Rectal smooth muscle tissue (tissue), 1 donor: ENCODE data around the gene NTPCR.

ENCODE experiments used
- H3K27ac ChIP-seq: one replicate; pipeline ENCODE4 v1.7.0; 2013; ENCODE audit warnings: low read depth, low read length, inconsistent platforms
- H3K27me3 ChIP-seq: one replicate; pipeline ENCODE4 v1.7.0; 2013; ENCODE audit warnings: low read length; ENCODE audit not compliant: control insufficient read depth, insufficient read depth
- H3K36me3 ChIP-seq: one replicate; pipeline ENCODE4 v1.7.0; 2013; ENCODE audit warnings: low read length; ENCODE audit not compliant: control insufficient read depth, insufficient read depth
- H3K4me1 ChIP-seq: one replicate; pipeline ENCODE4 v1.7.0; 2013; ENCODE audit warnings: low read length; ENCODE audit not compliant: control insufficient read depth, insufficient read depth
- H3K4me3 ChIP-seq: one replicate; pipeline ENCODE4 v1.7.0; 2013; ENCODE audit warnings: low read length
- H3K9ac ChIP-seq: one replicate; pipeline ENCODE4 v1.7.0; 2013; ENCODE audit warnings: low read length

Gene NTPCR

DNA sequence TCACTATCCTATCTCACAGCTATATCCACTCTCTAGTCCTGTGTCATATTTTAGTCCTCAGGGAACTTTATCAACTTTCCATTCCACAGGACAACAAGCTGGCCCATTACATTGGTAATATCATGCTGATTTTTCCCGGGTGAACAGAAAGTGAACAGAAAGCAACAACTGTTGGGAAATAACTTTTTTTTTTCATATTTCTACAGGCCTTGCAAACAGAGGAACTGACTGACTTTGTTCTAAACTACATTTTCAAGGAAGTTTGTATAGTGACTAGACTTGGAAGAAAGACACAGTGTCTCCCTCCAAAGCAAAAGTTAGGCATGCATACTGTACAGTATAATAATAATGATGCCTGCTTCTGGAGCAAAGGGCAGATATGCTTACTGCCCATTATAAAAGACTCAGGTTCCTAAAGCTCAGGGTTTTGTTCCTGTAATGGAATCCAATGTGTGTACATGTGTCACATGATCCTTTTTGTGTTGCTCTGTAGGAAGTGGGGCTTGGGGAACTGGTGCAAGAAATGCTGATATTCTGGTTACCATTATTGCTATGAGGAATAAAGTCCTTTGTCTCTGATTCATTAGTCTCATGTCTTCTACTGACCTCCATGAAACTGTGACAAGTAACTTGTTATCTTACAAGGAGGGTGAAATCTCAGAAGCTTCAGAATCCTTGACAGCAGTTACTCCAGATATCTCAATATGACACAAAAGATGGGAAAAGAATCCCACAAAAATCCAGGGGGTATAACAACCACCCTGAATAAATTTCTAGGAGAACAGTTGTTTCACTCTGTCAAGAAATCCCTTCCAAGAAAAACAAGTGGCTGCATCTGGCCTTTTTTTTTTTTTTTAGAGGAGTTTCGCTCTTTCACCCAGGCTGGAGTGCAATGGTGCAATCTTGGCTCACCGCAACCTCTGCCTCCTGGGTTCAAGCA, 17.7 kb upstream of the NTPCR start:
- no peaks in the 10 kb centered on the region for H3K36me3 ChIP-seq
- no peak overlapping the region for H3K9ac ChIP-seq
- H3K27ac ChIP-seq, result no peak overlapping the region
- no peaks in the 10 kb centered on the region for H3K27me3 ChIP-seq
- H3K4me1 ChIP-seq, result no peaks in the 10 kb centered on the region
- H3K4me3 ChIP-seq, result no peak overlapping the region

DNA sequence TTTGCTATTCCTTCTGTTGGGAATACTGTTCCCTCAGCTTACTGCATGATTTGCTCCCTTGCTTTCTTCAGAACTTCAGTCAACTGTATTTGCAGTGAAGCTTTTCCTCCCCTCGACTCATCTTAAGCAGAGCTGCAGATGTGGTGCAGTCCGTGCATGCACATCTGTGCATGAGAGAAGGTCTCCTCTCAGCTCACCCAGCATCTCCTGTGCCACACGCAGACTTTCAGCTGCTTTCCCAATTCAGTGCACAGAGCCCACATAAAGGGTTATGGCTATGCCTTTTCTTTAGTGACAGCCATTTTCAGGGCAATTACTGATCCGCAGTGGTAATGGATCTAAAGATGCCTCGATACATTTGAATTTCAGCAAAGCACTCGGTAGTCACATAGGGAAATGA, 13.5 kb upstream of the NTPCR start:
- no peaks in the 10 kb centered on the region for H3K4me1 ChIP-seq
- no peak overlapping the region for H3K27ac ChIP-seq
- H3K9ac ChIP-seq, result no peak overlapping the region
- H3K4me3 ChIP-seq, result no peak overlapping the region
- H3K36me3 ChIP-seq, result no peaks in the 10 kb centered on the region
- no peaks in the 10 kb centered on the region for H3K27me3 ChIP-seq

DNA sequence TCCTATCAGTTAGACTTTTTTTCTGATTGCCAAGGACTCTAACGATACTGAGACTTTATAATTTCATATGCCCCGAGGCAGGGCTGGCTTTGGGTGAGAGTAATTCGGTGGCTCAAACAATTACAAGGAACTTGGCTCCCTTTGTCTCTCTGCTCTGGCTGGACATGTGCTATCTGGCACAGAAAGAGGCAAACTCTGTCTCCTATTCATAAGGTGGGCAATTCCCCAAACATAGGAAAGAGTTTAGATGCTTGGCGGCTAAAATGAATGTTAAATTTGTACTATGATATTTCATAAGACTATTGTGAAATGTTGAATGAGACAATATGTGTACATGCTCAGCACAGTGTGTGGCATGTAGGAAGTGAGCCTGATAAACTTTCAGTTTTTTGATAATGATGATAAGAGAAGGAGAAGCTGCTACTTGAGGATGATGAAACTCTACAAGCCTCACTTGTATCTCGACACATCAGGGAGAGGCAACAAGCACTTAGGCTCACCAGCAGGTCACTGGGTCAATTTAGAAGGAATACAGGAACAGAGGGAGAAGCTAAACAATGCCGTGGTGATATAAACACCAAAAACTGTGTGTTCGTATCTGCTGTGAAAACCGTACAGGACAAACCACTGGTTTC, 12.6 kb upstream of the NTPCR start:
- Histone ChIP-seq H3K4me3 (no peak overlapping the region), H3K27me3 (no peaks in the 10 kb centered on the region), H3K4me1 (no peaks in the 10 kb centered on the region), H3K27ac (no peak overlapping the region), H3K36me3 (no peaks in the 10 kb centered on the region), H3K9ac (no peak overlapping the region)

DNA sequence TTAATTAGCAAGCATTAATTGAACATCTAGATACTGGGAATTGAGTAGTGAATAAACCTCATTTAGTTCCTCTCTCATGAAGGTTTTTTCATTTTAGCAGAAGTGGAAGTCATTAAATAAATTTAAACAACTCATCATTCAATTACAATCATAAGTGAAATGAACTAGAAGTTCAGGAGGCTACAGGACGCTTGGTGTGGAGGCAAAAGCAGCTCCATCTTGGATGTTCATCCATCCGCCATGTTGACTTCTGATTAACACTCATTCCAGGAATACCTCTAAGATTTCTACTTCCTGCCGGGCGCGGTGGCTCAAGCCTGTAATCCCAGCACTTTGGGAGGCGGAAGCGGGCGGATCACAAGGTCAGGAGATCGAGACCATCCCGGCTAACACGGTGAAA, 11.5 kb upstream of the NTPCR start:
- no peaks in the 10 kb centered on the region for H3K27me3 ChIP-seq
- no peak overlapping the region for H3K9ac ChIP-seq
- no peak overlapping the region for H3K27ac ChIP-seq
- H3K4me1 ChIP-seq, result no peaks in the 10 kb centered on the region
- no peaks in the 10 kb centered on the region for H3K36me3 ChIP-seq
- no peak overlapping the region for H3K4me3 ChIP-seq

DNA sequence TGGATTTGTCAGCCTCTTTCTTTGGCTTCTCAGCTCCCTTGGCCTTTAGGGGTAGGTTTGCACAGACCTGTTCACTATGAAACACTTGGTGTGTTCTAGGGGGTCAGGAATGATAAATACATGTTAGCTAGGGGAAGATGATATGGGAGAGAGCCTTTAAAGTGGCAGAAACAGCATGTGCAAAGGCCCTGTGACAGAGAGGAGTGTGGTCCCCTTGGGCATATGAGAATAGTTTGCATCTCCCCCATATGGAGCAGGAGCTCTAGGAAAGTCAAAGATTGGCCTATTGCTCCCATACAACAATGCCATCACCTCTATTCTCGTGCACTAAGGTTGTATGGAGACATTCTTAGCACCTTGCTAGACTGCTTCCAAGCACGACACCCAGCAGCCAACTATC, 10.7 kb upstream of the NTPCR start:
- Histone ChIP-seq H3K4me1 (no peaks in the 10 kb centered on the region), H3K36me3 (no peaks in the 10 kb centered on the region), H3K27me3 (no peaks in the 10 kb centered on the region), H3K9ac (no peak overlapping the region), H3K4me3 (no peak overlapping the region), H3K27ac (no peak overlapping the region)

DNA sequence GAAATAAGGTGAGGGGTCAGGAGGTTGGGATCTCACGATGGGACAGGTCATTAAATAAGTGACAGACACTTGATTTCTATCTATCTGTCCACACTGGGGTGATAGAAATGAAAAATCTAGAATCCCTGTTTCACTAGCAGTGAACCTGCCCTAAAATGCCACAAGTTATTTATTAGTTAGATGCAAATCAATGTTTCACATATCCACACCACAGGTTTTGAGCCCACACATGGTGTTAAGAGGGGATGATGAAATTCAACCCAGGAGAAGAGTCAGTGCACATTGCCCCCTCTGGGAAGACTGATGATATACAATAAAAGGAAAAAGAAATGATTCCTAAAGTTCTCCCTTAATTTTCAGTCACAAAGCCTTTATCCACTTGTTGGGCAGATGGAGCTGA, 10.1 kb upstream of the NTPCR start:
- Histone ChIP-seq H3K9ac (no peak overlapping the region), H3K36me3 (no peaks in the 10 kb centered on the region), H3K4me3 (no peak overlapping the region), H3K27me3 (no peaks in the 10 kb centered on the region), H3K27ac (no peak overlapping the region), H3K4me1 (no peaks in the 10 kb centered on the region)

DNA sequence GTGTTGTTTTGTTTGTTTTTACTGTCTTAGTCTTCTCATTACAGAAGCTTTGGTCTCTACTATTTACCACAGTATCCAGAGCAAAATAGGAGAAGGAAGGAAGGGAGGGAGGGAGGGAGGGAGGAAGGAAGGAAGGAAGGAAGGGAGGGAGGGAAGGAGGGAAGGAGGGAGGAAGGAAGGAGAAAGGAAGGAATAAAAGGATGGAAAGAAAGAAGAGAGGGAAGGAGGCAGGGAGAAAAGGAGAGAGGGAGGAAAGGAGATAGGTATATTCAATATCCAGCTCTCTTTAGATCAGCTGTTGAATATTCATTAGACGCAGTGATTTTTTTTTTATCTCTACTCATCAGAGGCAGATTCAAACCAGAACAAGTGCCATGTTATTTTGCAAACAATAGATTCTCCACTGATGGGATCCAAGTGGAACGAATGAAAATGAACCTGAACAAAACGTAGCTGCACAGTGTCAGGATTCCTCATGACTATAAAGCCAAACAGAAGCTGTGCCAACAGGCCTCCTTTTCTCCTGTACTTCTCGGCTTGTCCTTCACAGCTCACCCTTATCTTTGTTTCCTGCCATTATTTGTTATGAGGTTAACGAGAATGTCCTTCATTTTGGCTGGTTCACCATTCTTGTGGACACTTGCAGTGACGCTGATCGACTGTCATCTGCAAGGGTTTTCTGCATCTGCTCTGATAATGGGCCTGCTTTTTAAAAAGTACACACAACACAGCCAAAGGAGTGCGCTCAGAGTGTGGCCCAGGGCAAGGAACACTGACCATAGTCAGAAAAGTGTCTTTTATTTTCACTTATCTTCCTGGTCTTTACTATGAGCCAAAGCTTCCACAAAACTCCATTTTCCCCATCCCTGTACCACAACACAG, 7.8 kb upstream of the NTPCR start:
- Histone ChIP-seq H3K9ac (no peak overlapping the region), H3K27me3 (no peaks in the 10 kb centered on the region), H3K4me3 (no peak overlapping the region)

DNA sequence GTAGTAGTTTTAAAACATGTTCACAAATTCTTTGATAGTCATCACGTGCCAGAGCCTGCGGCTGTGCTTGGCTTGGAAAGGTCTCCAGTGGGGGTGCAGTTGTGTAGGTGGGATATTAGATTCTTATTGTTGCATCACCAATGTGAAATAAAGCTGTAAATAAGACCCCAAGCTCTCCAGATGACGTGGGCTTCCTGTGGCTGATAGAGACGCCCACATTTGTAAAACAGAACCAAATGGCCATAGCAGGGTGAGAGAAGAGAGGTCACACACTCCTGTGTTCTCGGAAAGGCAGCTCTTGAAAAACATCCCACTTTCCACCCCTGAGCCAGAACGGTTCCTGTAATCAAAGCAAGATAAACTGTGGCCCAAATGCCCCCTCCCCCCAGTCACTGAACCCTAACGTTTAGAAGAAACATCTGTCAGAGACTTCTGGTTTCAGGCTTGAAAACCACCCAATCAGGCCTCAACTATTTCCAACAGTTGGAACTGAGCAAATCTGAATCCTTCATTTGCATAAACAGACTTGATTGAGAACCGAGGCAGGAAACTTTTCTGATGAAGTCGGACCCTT, 6.6 kb upstream of the NTPCR start:
- Histone ChIP-seq H3K27me3 (no peaks in the 10 kb centered on the region), H3K36me3 (no peaks in the 10 kb centered on the region), H3K4me1 (no peaks in the 10 kb centered on the region), H3K27ac (no peak overlapping the region), H3K4me3 (no peak overlapping the region), H3K9ac (no peak overlapping the region)

More for the DNA sequence above, 7.8 kb upstream of the NTPCR start:
- no peak overlapping the region for H3K27ac ChIP-seq
- no peaks in the 10 kb centered on the region for H3K4me1 ChIP-seq
- no peaks in the 10 kb centered on the region for H3K36me3 ChIP-seq

DNA sequence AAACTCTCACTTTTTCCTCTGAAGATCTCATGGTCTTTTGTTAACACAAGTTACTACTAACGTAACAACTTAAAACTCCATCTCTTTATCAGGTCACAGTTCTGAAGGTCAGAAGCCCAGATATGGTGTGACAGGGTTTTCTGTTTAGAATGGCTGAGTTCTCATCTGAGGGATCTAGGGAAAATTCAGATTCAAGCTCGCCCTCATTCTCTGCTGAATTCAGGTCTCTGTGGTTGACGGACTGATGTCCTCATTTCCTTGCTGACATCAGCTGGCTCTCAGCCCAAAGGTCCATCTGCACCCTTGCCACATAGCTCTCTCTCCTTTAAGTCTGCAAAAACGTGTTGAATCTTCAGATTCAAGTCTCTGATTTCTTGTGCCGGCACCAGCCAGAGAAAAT, 6.1 kb upstream of the NTPCR start:
- no peaks in the 10 kb centered on the region for H3K36me3 ChIP-seq
- no peaks in the 10 kb centered on the region for H3K27me3 ChIP-seq

DNA sequence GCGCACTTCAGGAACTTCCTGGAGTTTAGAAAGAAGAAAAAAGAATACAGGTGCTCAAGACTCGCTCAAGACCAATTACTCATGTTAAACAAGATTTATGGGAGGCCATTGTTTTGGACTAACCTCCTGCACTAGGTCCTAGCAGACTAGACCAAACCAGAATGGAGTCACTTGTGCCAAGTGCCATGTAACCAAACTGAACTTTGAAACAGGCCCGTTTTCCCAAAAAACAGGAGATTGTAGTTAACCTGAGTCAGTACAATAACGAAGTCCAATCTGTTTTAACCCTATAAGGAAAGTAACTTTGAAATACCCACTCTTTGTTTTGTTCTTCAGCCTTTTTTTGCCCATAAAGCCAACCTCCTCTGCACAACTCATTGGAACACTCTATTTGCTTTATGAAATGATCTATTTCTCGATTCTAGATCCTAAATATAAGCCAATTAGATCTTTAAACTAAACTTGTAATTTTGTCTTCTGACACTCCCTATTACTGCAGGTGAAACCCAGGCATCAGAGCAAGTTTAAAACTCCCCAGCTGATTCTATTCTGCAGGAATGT, 695 bp upstream of the NTPCR start:
- H3K27ac ChIP-seq, result peak overlapping the region; percentile 81
- no peaks in the 10 kb centered on the region for H3K36me3 ChIP-seq
- peak overlapping the region; percentile 83 for H3K4me3 ChIP-seq
- H3K9ac ChIP-seq, result peak overlapping the region; percentile 74
- H3K4me1 ChIP-seq, result peaks cover 12% of the 10 kb centered on the region
- H3K27me3 ChIP-seq, result no peaks in the 10 kb centered on the region

More for the DNA sequence above, 6.1 kb upstream of the NTPCR start:
- Histone ChIP-seq H3K4me1 (no peaks in the 10 kb centered on the region), H3K4me3 (no peak overlapping the region), H3K27ac (no peak overlapping the region), H3K9ac (no peak overlapping the region)

DNA sequence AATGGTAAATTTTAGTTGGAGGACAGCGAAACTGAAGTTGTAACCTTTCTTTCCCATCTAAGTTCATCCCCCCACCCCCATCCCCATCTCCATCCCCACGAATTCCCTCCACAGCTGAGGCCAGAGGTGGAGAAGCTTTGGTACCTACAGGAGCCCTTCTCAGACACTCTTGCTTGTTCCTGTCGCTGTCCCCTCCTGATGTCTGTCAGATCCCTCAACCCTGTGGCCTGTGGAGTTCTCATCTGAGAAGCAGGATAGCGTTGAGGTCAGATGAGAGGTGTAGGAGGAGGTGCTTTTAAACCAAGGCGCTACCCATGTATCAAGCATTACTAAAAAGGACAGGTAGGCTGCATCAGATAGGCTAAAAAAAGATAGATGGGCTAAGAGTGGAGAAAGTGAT, 769 bp downstream of the NTPCR start:
- no peak overlapping the region for H3K9ac ChIP-seq
- peak overlapping the region; percentile 83 for H3K4me3 ChIP-seq
- no peak overlapping the region for H3K27ac ChIP-seq
- peaks cover 12% of the 10 kb centered on the region for H3K4me1 ChIP-seq
- H3K36me3 ChIP-seq, result no peaks in the 10 kb centered on the region
- H3K27me3 ChIP-seq, result no peaks in the 10 kb centered on the region

DNA sequence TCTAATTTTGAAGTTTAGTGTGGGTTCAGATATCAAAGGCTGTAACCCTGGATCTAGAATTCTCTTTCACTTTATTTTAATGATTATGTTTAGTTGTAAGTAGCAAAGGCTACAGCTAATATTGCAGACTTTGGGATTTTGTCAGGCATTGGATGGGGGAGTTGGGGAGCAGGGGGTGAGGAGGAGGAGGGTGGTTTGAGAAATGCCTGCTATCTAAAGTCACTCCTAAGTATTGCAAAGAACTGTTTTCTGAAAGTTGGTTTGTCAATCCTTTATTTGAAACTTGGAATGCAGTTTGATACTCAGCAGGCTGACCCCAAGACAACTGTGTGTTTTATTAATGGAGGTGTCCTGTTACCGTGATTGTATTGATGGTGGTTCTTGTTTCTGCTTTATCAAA, 1.2 kb downstream of the NTPCR start:
- Histone ChIP-seq H3K4me1 (peaks cover 12% of the 10 kb centered on the region), H3K27me3 (no peaks in the 10 kb centered on the region), H3K9ac (no peak overlapping the region), H3K4me3 (peak overlapping the region; percentile 83), H3K27ac (no peak overlapping the region), H3K36me3 (no peaks in the 10 kb centered on the region)
